GM19025 (cell line): ENCODE results near the gene SMG6.
"Not testable (repeated sequence)": the region's sequence is repeated elsewhere in the genome, so short reads cannot be mapped to it uniquely, and the experiment has no call there.

ENCODE experiments used
- ATAC-seq: cut with Tn5 transposase; IDR thresholded peaks from one replicate; pipeline ENCODE4 v1.9.1; 2021; ENCODE audit warnings: mild to moderate bottlenecking, low read depth, moderate library complexity; ENCODE audit not compliant: unreplicated experiment

SMG6 gene

GRCh38 chr17:2210726-2211125 is 92.9 kb downstream of the SMG6 start:
- no peak for ATAC-seq

- no peak for ATAC-seq
Measured at GRCh38 chr17:2207815-2208515, 95.6 kb downstream of the SMG6 start.

- ATAC-seq: no peak
Measured at GRCh38 chr17:2204393-2204792, 99.2 kb downstream of the SMG6 start.

DNA sequence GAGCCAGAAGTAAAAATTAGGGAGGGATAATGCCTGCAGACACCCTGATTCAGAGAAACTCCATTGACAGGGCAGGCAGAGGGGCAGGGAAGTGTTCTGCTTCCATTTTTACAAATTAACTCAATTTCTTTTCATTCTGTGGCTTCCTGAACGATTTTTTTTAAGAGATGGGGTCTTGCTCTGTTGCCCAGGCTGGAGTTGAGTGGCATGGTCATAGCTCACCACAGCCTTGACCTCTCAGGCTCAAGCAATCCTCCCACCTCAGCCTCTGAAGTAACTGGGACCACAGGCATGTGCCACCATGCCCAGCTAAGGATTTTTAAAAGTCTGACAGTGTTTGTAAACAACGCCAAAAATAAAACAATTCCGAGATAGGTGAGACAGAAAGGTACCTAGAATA is 99.8 kb downstream of the SMG6 start:
- no peak for ATAC-seq

GRCh38 chr17:2202996-2203575 is 100.5 kb downstream of the SMG6 start:
- ATAC-seq: no peak

GRCh38 chr17:2202302-2202995 is 101.1 kb downstream of the SMG6 start:
- ATAC-seq: no peak

- not testable (repeated sequence) for ATAC-seq
Measured at GRCh38 chr17:2199386-2199785, 104.2 kb downstream of the SMG6 start.

GRCh38 chr17:2198927-2199326 is 104.7 kb downstream of the SMG6 start:
- ATAC-seq: no peak

DNA sequence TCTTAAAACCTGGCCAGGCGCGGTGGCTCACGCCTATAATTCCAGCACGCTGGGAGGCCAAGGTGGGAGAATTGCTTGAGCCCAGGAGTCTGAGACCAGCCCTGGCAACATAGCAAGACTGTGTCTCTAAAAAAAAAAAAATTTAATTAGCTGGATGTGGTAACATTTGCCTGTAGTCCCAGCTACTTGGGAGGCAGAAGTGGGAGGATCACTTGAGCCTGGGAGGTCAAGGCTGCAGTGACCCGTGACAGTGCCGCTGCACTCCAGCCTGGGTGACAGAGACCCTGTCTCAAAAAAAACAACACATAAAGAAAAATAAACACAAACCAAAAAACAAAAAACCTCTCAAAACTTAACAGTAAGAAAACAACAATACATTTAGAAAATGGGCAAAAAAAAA is 106.3 kb downstream of the SMG6 start:
- no peak for ATAC-seq

- ATAC-seq: no peak
Measured at GRCh38 chr17:2195729-2196128, 107.9 kb downstream of the SMG6 start.

DNA sequence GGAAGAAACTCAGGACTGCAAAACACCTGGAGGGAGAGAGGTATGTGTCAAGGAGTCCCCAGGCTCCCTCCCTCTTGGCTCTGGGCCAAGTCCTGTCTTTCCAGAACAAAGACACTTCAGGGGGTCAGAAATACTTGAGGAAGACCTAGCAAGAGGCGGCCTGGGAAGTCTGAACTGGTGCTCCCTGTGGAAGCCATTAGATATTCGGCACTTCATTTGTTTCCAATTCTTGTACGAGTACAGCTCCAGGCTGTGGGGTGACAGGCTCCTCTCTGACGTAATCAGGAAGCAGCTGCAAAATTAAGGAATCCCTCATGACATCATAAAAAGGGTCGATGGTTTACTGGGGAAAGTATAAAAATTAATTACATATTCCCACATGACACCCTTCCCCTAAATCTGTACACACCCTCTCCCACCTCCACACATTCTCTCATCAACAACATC is 108.7 kb downstream of the SMG6 start:
- no peak for ATAC-seq

DNA sequence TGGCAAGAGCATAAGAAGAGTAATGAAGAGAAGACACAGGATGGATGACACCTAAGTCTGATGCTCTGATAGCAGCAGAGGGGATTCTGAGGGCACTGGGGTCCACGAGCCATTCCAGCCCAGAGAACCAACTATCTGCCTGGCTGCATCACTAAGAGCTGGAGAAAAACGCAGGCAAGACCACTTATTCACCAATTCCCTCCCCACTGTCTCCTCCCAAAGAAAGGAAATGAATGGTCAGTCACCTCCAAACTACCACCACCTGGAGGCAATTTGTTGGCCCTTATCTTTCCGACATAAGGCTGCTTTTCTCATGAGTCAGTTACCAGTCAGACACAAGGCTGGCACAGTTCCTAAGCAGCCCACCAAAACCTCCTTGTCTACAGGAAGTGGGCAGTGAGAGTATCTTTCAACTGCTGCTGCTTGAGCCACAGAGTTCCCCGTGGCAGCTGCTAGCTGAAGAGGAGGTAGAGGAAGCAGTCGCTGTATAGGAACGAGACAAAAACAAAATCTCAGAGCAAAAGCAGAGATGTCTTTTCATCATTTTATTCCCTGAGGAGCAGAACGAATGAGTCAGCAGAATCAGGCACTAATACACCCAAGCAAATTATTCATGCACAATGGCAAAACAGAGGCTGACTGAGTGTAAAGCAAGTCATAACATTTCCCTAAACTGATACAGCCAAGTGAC is 111.1 kb downstream of the SMG6 start:
- peak; percentile 70 for ATAC-seq

- no peak for ATAC-seq
Measured at GRCh38 chr17:2191785-2192184, 111.8 kb downstream of the SMG6 start.

GRCh38 chr17:2191227-2191626 is 112.4 kb downstream of the SMG6 start:
- ATAC-seq: no peak

DNA sequence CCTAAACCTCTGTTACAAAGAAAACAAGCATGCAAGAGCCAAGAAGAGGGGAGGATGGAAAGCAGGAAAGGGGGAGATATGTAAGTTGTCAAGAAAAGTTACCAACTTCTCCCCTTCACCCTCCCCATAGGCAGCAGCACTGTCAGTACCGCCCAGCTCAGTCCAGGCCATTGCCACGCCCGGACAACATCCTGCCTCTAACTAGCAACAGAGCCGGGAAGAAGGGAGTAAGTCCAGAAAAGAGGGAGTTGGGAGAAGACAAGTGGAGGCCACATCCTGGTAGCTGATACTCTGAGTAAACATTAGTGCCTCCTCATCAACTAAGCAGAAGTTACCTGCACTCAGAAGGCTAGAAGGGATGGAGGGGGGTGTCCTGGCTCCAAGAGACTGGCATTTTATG is 113.6 kb downstream of the SMG6 start:
- no peak for ATAC-seq

DNA sequence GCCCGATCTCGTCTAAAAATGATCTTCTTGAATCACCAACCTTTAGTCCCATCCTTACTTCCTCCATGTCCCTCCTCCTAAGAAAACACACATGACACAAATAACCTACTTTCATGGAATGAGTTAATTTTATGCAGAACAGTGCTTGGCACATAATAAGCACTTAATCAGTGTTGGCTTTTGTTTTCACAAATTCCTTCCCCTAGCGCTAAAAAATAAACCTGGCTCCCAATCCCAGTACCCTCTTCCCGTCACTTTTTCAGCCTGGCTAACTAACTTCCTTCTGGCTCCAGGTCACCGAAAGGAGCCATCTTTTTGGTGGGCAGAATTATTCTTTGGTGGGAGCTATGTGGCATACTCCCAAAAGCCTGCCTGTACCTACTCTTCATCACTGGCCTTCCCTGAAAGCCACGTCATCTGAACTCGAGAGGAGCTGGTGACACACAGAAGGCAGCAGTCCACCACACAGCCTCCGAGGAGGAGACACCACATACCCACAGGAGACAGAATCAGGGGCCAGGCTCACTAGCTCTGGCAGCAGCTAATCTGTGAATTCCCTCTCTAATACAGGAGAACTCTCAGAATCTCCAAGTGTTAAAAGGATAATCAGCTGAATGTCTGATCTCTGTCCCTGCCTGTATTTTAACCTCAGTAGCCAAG is 114.5 kb downstream of the SMG6 start:
- no peak for ATAC-seq

DNA sequence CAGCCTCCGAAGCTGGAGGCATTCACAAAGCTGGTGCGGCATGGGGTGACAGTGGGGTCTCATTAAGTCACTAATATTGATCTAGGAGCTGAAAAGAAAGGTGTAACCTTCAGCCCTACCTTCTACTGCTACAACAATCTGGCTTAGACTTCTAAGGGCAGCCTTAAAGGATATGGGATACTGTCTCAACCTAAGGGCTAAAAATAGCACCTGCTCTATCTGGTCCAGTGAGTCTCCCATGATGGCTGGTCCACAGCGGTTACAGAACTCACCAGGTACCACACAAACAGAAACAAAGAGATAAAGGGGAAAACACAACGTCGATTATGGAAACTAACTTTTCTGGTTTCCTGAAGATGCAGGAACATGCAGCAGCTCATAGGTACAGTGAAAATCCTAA is 115.8 kb downstream of the SMG6 start:
- ATAC-seq: no peak

GRCh38 chr17:2186937-2187336 is 116.6 kb downstream of the SMG6 start:
- ATAC-seq: no peak

DNA sequence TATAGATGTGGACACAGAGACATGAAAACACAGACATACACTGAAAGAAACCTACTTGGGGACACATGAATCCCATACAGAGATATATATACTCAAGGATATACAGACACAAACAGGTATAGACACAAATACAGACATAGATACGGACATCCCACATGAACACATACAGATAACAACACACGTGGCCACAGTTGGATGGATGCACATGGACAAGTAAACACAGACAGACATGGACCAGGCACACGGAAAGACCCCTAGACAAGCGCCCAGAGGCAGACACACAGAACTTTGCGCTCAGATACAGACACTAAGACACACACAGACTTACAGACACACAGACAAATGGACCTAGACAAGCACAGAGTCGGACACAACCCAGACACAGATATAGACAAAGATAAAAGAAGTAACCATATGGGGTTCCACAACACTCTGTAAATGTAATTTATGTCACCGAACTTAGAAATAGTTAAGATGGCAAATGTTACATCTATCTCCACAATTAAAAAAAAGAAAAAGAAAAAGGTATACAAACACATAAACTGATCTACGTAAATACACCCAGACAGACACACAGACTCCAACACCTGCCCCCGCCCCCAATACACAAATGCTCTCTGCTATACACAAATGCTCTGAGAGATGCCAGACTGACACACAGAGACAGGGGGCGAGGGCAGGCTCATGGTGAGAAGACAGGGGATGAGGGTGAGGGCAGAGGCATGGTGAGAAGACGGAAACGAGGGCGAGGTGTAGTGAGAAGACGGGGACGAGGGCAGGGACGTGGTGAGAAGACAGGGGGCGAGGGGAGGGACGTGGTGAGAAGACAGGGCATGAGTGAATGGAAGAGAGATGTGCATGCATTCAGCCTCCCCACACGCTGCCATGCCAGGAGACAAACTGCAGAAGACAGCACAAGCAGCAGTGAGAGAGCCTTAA is 118.3 kb downstream of the SMG6 start:
- ATAC-seq: no peak

- no peak for ATAC-seq
Measured at GRCh38 chr17:2183346-2183745, 120.2 kb downstream of the SMG6 start.
